K562 (cell line): ENCODE data around the gene FN3K. TPM values are rescaled to one million over a fixed set of nuclear protein-coding genes. Genes with fewer than 3 reads are reported as not detected.

Source experiments
- CBFA2T3 ChIP-seq: fragments of 450-650 bp; IDR thresholded peaks from 2 replicates; pipeline ENCODE4 v1.6.1; 2017
- CEBPG ChIP-seq, 3 experiments: fragments of 200-800 bp in 1 of 3; sonication (Bioruptor generic) in 1 of 3; sonication (generic) in 1 of 3; formaldehyde crosslinking in 1 of 3; IDR thresholded peaks in 2 of 3; conservative IDR thresholded peaks in 1 of 3; 2 replicates each; pipeline versions ENCODE4 v1.6.1 to v1.8.0; 2016 to 2022; ENCODE audit warnings: missing compliant biosample characterization in 2 of 3, missing genetic modification characterization in 2 of 3, mild to moderate bottlenecking in 1 of 3, missing genetic modification reagents in 1 of 3
- DIDO1 ChIP-seq: fragments of 450-650 bp; IDR thresholded peaks from 2 replicates; pipeline ENCODE4 v1.6.1; 2016; ENCODE audit warnings: low read depth, missing biosample characterization, missing genetic modification characterization
- ETV5 ChIP-seq: sonication (generic); formaldehyde crosslinking; IDR thresholded peaks from 2 replicates; pipeline ENCODE4 v1.4.0; 2020; ENCODE audit warnings: low read depth, mild to moderate bottlenecking, missing genetic modification reagents
- FOXJ3 ChIP-seq: sonication (generic); formaldehyde crosslinking; IDR thresholded peaks from 2 replicates; pipeline ENCODE4 v1.4.0; 2020; ENCODE audit warnings: mild to moderate bottlenecking, missing genetic modification reagents
- FOXK2 ChIP-seq, 2 experiments: fragments of 450-650 bp; IDR thresholded peaks in 1 of 2; conservative IDR thresholded peaks in 1 of 2; 2 replicates each; pipeline ENCODE4 v1.6.1; 2016; ENCODE audit warnings: low read depth in 2 of 2, mild to moderate bottlenecking in 1 of 2
- HMG20B ChIP-seq: fragments of 250-450 bp; sonication (Bioruptor Pico); IDR thresholded peaks from 2 replicates; pipeline ENCODE4 v1.5.0; 2021; ENCODE audit warnings: mild to moderate bottlenecking
- HMGN3 ChIP-seq: IDR thresholded peaks from 2 replicates; pipeline ENCODE4 v1.6.1; 2011; ENCODE audit warnings: borderline replicate concordance, low read depth, mild to moderate bottlenecking, mixed read lengths, low read length; ENCODE audit not compliant: insufficient read length; ENCODE audit errors: extremely low read depth
- LARP7 ChIP-seq: fragments of 450-650 bp; IDR thresholded peaks from 2 replicates; pipeline ENCODE4 v1.6.1; 2016
- MAFK ChIP-seq: IDR thresholded peaks from 2 replicates; pipeline ENCODE4 v1.6.1; 2011; ENCODE audit warnings: low read length, improper control_type of control experiment
- NCOA4 ChIP-seq: fragments of 450-650 bp; IDR thresholded peaks from 2 replicates; pipeline ENCODE4 v1.6.1; 2018; ENCODE audit warnings: mild to moderate bottlenecking; ENCODE audit not compliant: partially characterized antibody
- POLR2B ChIP-seq: fragments of 450-650 bp; IDR thresholded peaks from 2 replicates; pipeline ENCODE4 v1.6.1; 2018; ENCODE audit warnings: low read depth; ENCODE audit not compliant: partially characterized antibody
- PTRF ChIP-seq: fragments of 450-650 bp; IDR thresholded peaks from 2 replicates; pipeline ENCODE4 v1.6.1; 2016; ENCODE audit warnings: mild to moderate bottlenecking, missing genetic modification characterization, missing compliant biosample characterization
- RBM22 ChIP-seq: fragments of 200-400 bp; formaldehyde crosslinking; IDR thresholded peaks from 2 replicates; pipeline ENCODE4 v1.6.1; 2018; ENCODE audit warnings: low read length, low read depth; ENCODE audit not compliant: poor library complexity, severe bottlenecking
- RHOXF2B ChIP-seq: fragments of 250-450 bp; sonication (Bioruptor Pico); conservative IDR thresholded peaks from 2 replicates; pipeline ENCODE4 v1.5.1; 2021
- SAFB ChIP-seq: fragments of 200-400 bp; formaldehyde crosslinking; IDR thresholded peaks from 2 replicates; pipeline ENCODE4 v1.6.1; 2017; ENCODE audit warnings: low read depth, low read length, borderline replicate concordance
- SETDB1 ChIP-seq: IDR thresholded peaks from one replicate; pipeline ENCODE4 v1.6.1; 2012; ENCODE audit warnings: low read length, control low read depth, inconsistent platforms
- SMARCE1 ChIP-seq: fragments of 450-650 bp; IDR thresholded peaks from 2 replicates; pipeline ENCODE4 v1.7.1; 2016; ENCODE audit warnings: mild to moderate bottlenecking
- SPI1 ChIP-seq: IDR thresholded peaks from 2 replicates; pipeline ENCODE4 v1.6.1; 2011; ENCODE audit warnings: low read depth, low read length, control low read depth, borderline replicate concordance
- SREBF2 ChIP-seq: sonication (generic); formaldehyde crosslinking; IDR thresholded peaks from 2 replicates; pipeline ENCODE4 v1.4.0; 2020; ENCODE audit warnings: mild to moderate bottlenecking, missing genetic modification reagents
- XRCC3 ChIP-seq: fragments of 450-650 bp; IDR thresholded peaks from 2 replicates; pipeline ENCODE4 v1.6.1; 2017; ENCODE audit warnings: mild to moderate bottlenecking, moderate library complexity
- ZNF146 ChIP-seq: IDR thresholded peaks from one replicate; pipeline ENCODE4 v1.6.1; 2018; ENCODE audit warnings: missing compliant biosample characterization; ENCODE audit not compliant: unreplicated experiment
- ZZZ3 ChIP-seq: fragments of 450-650 bp; IDR thresholded peaks from 2 replicates; pipeline ENCODE4 v1.6.1; 2016; ENCODE audit warnings: antibody characterized with exemption, mild to moderate bottlenecking, moderate library complexity
- polyA plus RNA-seq, 8 experiments: library from polyadenylated mRNA; depleted of rRNA in 4 of 8; stranded (reverse) in 5 of 8; unstranded in 3 of 8; fragments of >200 nt; fragmentation: Nextera tagmentation in 2 of 8; fragmentation: Illumina TruSeq in 1 of 8; extraction: Ambion mirVana in 2 of 8; extraction: Trizol in 1 of 8; gene quantifications; 2 replicates each; pipeline versions ENCODE4 v1.2.1 to v1.2.3, GENCODE V29; 2011 to 2014; ENCODE audit warnings: inconsistent platforms in 1 of 8, missing spikeins in 1 of 8
- total RNA-seq, 7 experiments: library from RNA; depleted of rRNA in 6 of 7; stranded (reverse); fragments of >200 nt in 6 of 7; fragmentation: Illumina TruSeq in 2 of 7; extraction: Trizol in 2 of 7; gene quantifications; 2 replicates each; pipeline versions ENCODE4 v1.2.1 to v1.2.3, GENCODE V29; 2011 to 2021; ENCODE audit warnings: low replicate concordance in 1 of 7
- TF ChIP-seq, protein P1 (sequence below): fragments of 250-450 bp; sonication (Bioruptor Pico); IDR thresholded peaks from 2 replicates; pipeline ENCODE4 v1.8.0; 2022; ENCODE audit warnings: inconsistent platforms, mild to moderate bottlenecking, moderate library complexity, borderline replicate concordance
- TF ChIP-seq, protein P2 (sequence below): fragments of 450-650 bp; formaldehyde crosslinking; IDR thresholded peaks from 2 replicates; pipeline ENCODE4 v1.4.0; 2020; ENCODE audit warnings: mild to moderate bottlenecking, mixed read lengths
- TF ChIP-seq, protein P3 (sequence below), 2 experiments: IDR thresholded peaks; 2 replicates each; pipeline ENCODE4 v1.6.1; 2011; ENCODE audit warnings: borderline replicate concordance in 1 of 2, control low read depth in 1 of 2, low read depth in 1 of 2, low read length in 1 of 2, mild to moderate bottlenecking in 1 of 2, mixed read lengths in 1 of 2, moderate library complexity in 1 of 2; ENCODE audit not compliant: insufficient read depth in 1 of 2, insufficient read length in 1 of 2, poor library complexity in 1 of 2, severe bottlenecking in 1 of 2; ENCODE audit errors: extremely low read depth in 1 of 2

FN3K gene
- total and polyA plus RNA-seq, 9 of the 15 experiments (the other 6 are each of a cell fraction or from before 2014, with no cell fraction given): 0.08 to 22.7 (median 3.8) TPM

- TF ChIP-seq RBM22 (no peak), CBFA2T3 (no peak), ZZZ3 (no peak), CEBPG (CRISPR knock-in tag; IDR thresholded peaks at IDR 0.05) (no peak), CEBPG (tag; conservative IDR thresholded peaks at IDR 0.05 in 1 of 2, IDR thresholded peaks at IDR 0.05 in 1 of 2) (no peak), HMGN3 (no peak), SREBF2 (no peak), SMARCE1 (no peak), POLR2B (no peak), ETV5 (CRISPR knock-in tag) (no peak), SAFB (no peak), RHOXF2B (CRISPR knock-in tag) (no peak), FOXK2 (conservative IDR thresholded peaks at IDR 0.05 in 1 of 2, IDR thresholded peaks at IDR 0.05 in 1 of 2; ENCODE audit: low read depth in 2 of 2) (no peak), MAFK (no peak), LARP7 (no peak), DIDO1 (tag) (no peak), FOXJ3 (CRISPR knock-in tag) (no peak), SETDB1 (no peak), ZNF146 (CRISPR knock-in tag) (no peak), PTRF (tag) (no peak), NCOA4 (no peak), HMG20B (no peak), XRCC3 (no peak), SPI1 (peak; percentile 60)
- TF ChIP-seq, protein P1, sequence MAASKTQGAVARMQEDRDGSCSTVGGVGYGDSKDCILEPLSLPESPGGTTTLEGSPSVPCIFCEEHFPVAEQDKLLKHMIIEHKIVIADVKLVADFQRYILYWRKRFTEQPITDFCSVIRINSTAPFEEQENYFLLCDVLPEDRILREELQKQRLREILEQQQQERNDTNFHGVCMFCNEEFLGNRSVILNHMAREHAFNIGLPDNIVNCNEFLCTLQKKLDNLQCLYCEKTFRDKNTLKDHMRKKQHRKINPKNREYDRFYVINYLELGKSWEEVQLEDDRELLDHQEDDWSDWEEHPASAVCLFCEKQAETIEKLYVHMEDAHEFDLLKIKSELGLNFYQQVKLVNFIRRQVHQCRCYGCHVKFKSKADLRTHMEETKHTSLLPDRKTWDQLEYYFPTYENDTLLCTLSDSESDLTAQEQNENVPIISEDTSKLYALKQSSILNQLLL (CRISPR knock-in tag): no peak
- TF ChIP-seq, protein P2, sequence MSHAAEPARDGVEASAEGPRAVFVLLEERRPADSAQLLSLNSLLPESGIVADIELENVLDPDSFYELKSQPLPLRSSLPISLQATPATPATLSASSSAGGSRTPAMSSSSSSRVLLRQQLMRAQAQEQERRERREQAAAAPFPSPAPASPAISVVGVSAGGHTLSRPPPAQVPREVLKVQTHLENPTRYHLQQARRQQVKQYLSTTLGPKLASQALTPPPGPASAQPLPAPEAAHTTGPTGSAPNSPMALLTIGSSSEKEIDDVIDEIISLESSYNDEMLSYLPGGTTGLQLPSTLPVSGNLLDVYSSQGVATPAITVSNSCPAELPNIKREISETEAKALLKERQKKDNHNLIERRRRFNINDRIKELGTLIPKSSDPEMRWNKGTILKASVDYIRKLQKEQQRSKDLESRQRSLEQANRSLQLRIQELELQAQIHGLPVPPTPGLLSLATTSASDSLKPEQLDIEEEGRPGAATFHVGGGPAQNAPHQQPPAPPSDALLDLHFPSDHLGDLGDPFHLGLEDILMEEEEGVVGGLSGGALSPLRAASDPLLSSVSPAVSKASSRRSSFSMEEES (CRISPR knock-in tag): no peak
- TF ChIP-seq, protein P3, sequence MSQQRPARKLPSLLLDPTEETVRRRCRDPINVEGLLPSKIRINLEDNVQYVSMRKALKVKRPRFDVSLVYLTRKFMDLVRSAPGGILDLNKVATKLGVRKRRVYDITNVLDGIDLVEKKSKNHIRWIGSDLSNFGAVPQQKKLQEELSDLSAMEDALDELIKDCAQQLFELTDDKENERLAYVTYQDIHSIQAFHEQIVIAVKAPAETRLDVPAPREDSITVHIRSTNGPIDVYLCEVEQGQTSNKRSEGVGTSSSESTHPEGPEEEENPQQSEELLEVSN (IDR thresholded peaks at IDR 0.05; ENCODE audit: borderline replicate concordance in 1 of 2, extremely low read depth in 1 of 2, insufficient read depth in 1 of 2, insufficient read length in 1 of 2, low read depth in 1 of 2, low read length in 1 of 2, poor library complexity in 1 of 2, severe bottlenecking in 1 of 2): peak in 1 of 2 experiments; percentile 71
These were observed 17.2 kb downstream of the FN3K start (continued) for GRCh38 chr17:82752371-82753200.
